NOMO-1 treated with DMSO at 0.1 percent for 48 hours (cell line): Measurements from ENCODE around the gene RFX4.

ENCODE experiments used
- DNase-seq: peaks from one replicate; lab custom pipeline; 2025; ENCODE audit not compliant: unreplicated experiment; lab: John Stamatoyannopoulos, UW

The RFX4 gene

GRCh38 chr12:106645465-106646330 is 62.9 kb downstream of the RFX4 start:
- peak; percentile 15 for DNase-seq

- DNase-seq = no peak
Measured at GRCh38 chr12:106646472-106646871, 63.7 kb downstream of the RFX4 start.

- DNase-seq = no peak
Measured at GRCh38 chr12:106647793-106648514, 65.2 kb downstream of the RFX4 start.

- DNase-seq = peak; percentile 49
Measured at GRCh38 chr12:106648736-106649135, 65.9 kb downstream of the RFX4 start.

GRCh38 chr12:106651552-106651951 is 68.7 kb downstream of the RFX4 start:
- DNase-seq = no peak

- no peak for DNase-seq
Measured at GRCh38 chr12:106652510-106653015, 69.8 kb downstream of the RFX4 start.

- no peak for DNase-seq
Measured at GRCh38 chr12:106655577-106655976, 72.8 kb downstream of the RFX4 start.

GRCh38 chr12:106657488-106657887 is 74.7 kb downstream of the RFX4 start:
- no peak for DNase-seq

- no peak for DNase-seq
Measured at GRCh38 chr12:106663385-106663784, 80.6 kb downstream of the RFX4 start.

- DNase-seq = no peak
Measured at GRCh38 chr12:106669216-106669615, 86.4 kb downstream of the RFX4 start.

- DNase-seq = no peak
Measured at GRCh38 chr12:106670131-106670530, 87.3 kb downstream of the RFX4 start.

GRCh38 chr12:106671840-106672239 is 89.0 kb downstream of the RFX4 start:
- DNase-seq = peak; percentile 60

GRCh38 chr12:106672314-106673025 is 89.7 kb downstream of the RFX4 start:
- no peak for DNase-seq

GRCh38 chr12:106673141-106673540 is 90.3 kb downstream of the RFX4 start:
- DNase-seq = no peak

GRCh38 chr12:106675651-106676435 is 93.0 kb downstream of the RFX4 start:
- no peak for DNase-seq

GRCh38 chr12:106679574-106679973 is 96.8 kb downstream of the RFX4 start:
- DNase-seq = no peak

GRCh38 chr12:106680280-106680679 is 97.5 kb downstream of the RFX4 start:
- no peak for DNase-seq

- no peak for DNase-seq
Measured at GRCh38 chr12:106681210-106681609, 98.4 kb downstream of the RFX4 start.

- peak; percentile 4 for DNase-seq
Measured at GRCh38 chr12:106682594-106683234, 99.9 kb downstream of the RFX4 start.

- DNase-seq = no peak
Measured at GRCh38 chr12:106684497-106684896, 101.7 kb downstream of the RFX4 start.
